ENCODE data around the gene FCN1. TPM values are rescaled to one million over a fixed set of nuclear protein-coding genes. Genes with fewer than 3 reads are reported as not detected.

The FCN1 gene
- total and polyA plus RNA-seq, 3 experiments from 2014 or later, result 1.6 to 2.3 TPM; not detected in 1

- Mint-ChIP-seq H3K27me3 (no peaks in the 10 kb centered on the region), H3K36me3 (no peaks in the 10 kb centered on the region), H3K9me3 (no peaks in the 10 kb centered on the region), H3K27ac (no peak overlapping the region), H3K4me1 (no peaks in the 10 kb centered on the region), H3K4me3 (no peak overlapping the region)
- no peaks in the 10 kb centered on the region for H3K9me3 ChIP-seq (ENCODE audit: low read length)
- no peak overlapping the region for H3K27ac ChIP-seq (ENCODE audit: low read depth, low read length)
- POLR2A ChIA-PET, result no interaction called here
- H3K36me3 ChIP-seq (ENCODE audit: insufficient read depth, low read length), result no peaks in the 10 kb centered on the region
- no peaks in the 10 kb centered on the region for H3K27me3 ChIP-seq (ENCODE audit: insufficient read depth, low read length, poor library complexity, severe bottlenecking)
- H3K4me3 ChIP-seq (ENCODE audit: low read length), result no peak overlapping the region
- H3K4me1 ChIP-seq (ENCODE audit: insufficient read depth, low read length), result no peaks in the 10 kb centered on the region
- CTCF ChIA-PET, result no interaction called here
- DNase-seq, result no peak
Measured at GRCh38 chr9:134948149-134948548, 30.4 kb upstream of the FCN1 start.

GRCh38 chr9:134947265-134947955 lies 29.7 kb upstream of the FCN1 start:
- H3K36me3 ChIP-seq (ENCODE audit: insufficient read depth, low read length), result no peaks in the 10 kb centered on the region
- no peak overlapping the region for H3K27ac ChIP-seq (ENCODE audit: low read depth, low read length)
- H3K4me1 ChIP-seq (ENCODE audit: insufficient read depth, low read length), result no peaks in the 10 kb centered on the region
- no peaks in the 10 kb centered on the region for H3K4me1 Mint-ChIP-seq
- H3K9me3 ChIP-seq (ENCODE audit: low read length), result no peaks in the 10 kb centered on the region
- DNase-seq, result no peak
- H3K4me3 ChIP-seq (ENCODE audit: low read length), result no peak overlapping the region
- H3K27me3 Mint-ChIP-seq, result peaks cover 0 to 2% of the 10 kb centered on the region in 2 donors
- H3K9me3 Mint-ChIP-seq, result no peaks in the 10 kb centered on the region
- H3K4me3 Mint-ChIP-seq, result no peak overlapping the region
- H3K27ac Mint-ChIP-seq, result no peak overlapping the region
- no peaks in the 10 kb centered on the region for H3K36me3 Mint-ChIP-seq
- POLR2A ChIA-PET, result no interaction called here
- CTCF ChIA-PET, result no interaction called here
- no peaks in the 10 kb centered on the region for H3K27me3 ChIP-seq (ENCODE audit: insufficient read depth, low read length, poor library complexity, severe bottlenecking)

- Histone ChIP-seq H3K4me1 (ENCODE audit: insufficient read depth, low read length) (no peaks in the 10 kb centered on the region), H3K4me3 (ENCODE audit: low read length) (no peak overlapping the region), H3K27ac (ENCODE audit: low read depth, low read length) (no peak overlapping the region), H3K27me3 (ENCODE audit: insufficient read depth, low read length, poor library complexity, severe bottlenecking) (no peaks in the 10 kb centered on the region), H3K36me3 (ENCODE audit: insufficient read depth, low read length) (no peaks in the 10 kb centered on the region), H3K9me3 (ENCODE audit: low read length) (no peaks in the 10 kb centered on the region)
- Mint-ChIP-seq H3K9me3 (no peaks in the 10 kb centered on the region), H3K27ac (no peak overlapping the region), H3K27me3 (peaks cover 0 to 2% of the 10 kb centered on the region in 2 donors), H3K36me3 (no peaks in the 10 kb centered on the region), H3K4me1 (no peaks in the 10 kb centered on the region), H3K4me3 (no peak overlapping the region)
- CTCF ChIA-PET, result no interaction called here
- POLR2A ChIA-PET, result no interaction called here
- no peak for DNase-seq
Measured at GRCh38 chr9:134946663-134947062, 29.0 kb upstream of the FCN1 start.

GRCh38 chr9:134945509-134946275 lies 28.0 kb upstream of the FCN1 start:
- Mint-ChIP-seq H3K27ac (no peak overlapping the region), H3K36me3 (no peaks in the 10 kb centered on the region), H3K4me3 (no peak overlapping the region), H3K4me1 (no peaks in the 10 kb centered on the region), H3K9me3 (no peaks in the 10 kb centered on the region), H3K27me3 (peaks cover 0 to 2% of the 10 kb centered on the region in 2 donors)
- Histone ChIP-seq H3K4me3 (ENCODE audit: low read length) (no peak overlapping the region), H3K27ac (ENCODE audit: low read depth, low read length) (no peak overlapping the region), H3K36me3 (ENCODE audit: insufficient read depth, low read length) (no peaks in the 10 kb centered on the region), H3K9me3 (ENCODE audit: low read length) (no peaks in the 10 kb centered on the region), H3K27me3 (ENCODE audit: insufficient read depth, low read length, poor library complexity, severe bottlenecking) (no peaks in the 10 kb centered on the region), H3K4me1 (ENCODE audit: insufficient read depth, low read length) (no peaks in the 10 kb centered on the region)
- CTCF ChIA-PET, result no interaction called here
- POLR2A ChIA-PET, result no interaction called here
- no peak for DNase-seq

- Histone ChIP-seq H3K36me3 (ENCODE audit: insufficient read depth, low read length) (no peaks in the 10 kb centered on the region), H3K27ac (ENCODE audit: low read depth, low read length) (no peak overlapping the region), H3K27me3 (ENCODE audit: insufficient read depth, low read length, poor library complexity, severe bottlenecking) (no peaks in the 10 kb centered on the region), H3K9me3 (ENCODE audit: low read length) (no peaks in the 10 kb centered on the region), H3K4me3 (ENCODE audit: low read length) (no peak overlapping the region), H3K4me1 (ENCODE audit: insufficient read depth, low read length) (no peaks in the 10 kb centered on the region)
- POLR2A ChIA-PET, result no interaction called here
- H3K27me3 Mint-ChIP-seq, result peaks cover 0 to 2% of the 10 kb centered on the region in 2 donors
- CTCF ChIA-PET, result no interaction called here
- no peak overlapping the region for H3K27ac Mint-ChIP-seq
- H3K9me3 Mint-ChIP-seq, result no peaks in the 10 kb centered on the region
- DNase-seq, result no peak
- H3K36me3 Mint-ChIP-seq, result no peaks in the 10 kb centered on the region
- no peak overlapping the region for H3K4me3 Mint-ChIP-seq
- no peaks in the 10 kb centered on the region for H3K4me1 Mint-ChIP-seq
Measured at GRCh38 chr9:134944916-134945315, 27.2 kb upstream of the FCN1 start.

GRCh38 chr9:134944351-134944802 lies 26.7 kb upstream of the FCN1 start:
- ChIA-PET CTCF (no interaction called here), POLR2A (no interaction called here)
- no peaks in the 10 kb centered on the region for H3K9me3 ChIP-seq (ENCODE audit: low read length)
- no peaks in the 10 kb centered on the region for H3K9me3 Mint-ChIP-seq
- H3K4me3 Mint-ChIP-seq, result no peak overlapping the region
- no peak for DNase-seq
- H3K4me3 ChIP-seq (ENCODE audit: low read length), result no peak overlapping the region
- H3K4me1 Mint-ChIP-seq, result no peaks in the 10 kb centered on the region
- H3K27me3 Mint-ChIP-seq, result peaks cover 2 to 3% of the 10 kb centered on the region in 2 donors
- H3K36me3 Mint-ChIP-seq, result no peaks in the 10 kb centered on the region
- H3K36me3 ChIP-seq (ENCODE audit: insufficient read depth, low read length), result no peaks in the 10 kb centered on the region
- H3K27me3 ChIP-seq (ENCODE audit: insufficient read depth, low read length, poor library complexity, severe bottlenecking), result no peaks in the 10 kb centered on the region
- H3K27ac Mint-ChIP-seq, result no peak overlapping the region
- no peaks in the 10 kb centered on the region for H3K4me1 ChIP-seq (ENCODE audit: insufficient read depth, low read length)
- no peak overlapping the region for H3K27ac ChIP-seq (ENCODE audit: low read depth, low read length)

- CTCF ChIA-PET, result no interaction called here
- no peaks in the 10 kb centered on the region for H3K27me3 ChIP-seq (ENCODE audit: insufficient read depth, low read length, poor library complexity, severe bottlenecking)
- DNase-seq, result no peak
- H3K27ac ChIP-seq (ENCODE audit: low read depth, low read length), result no peak overlapping the region
- no peaks in the 10 kb centered on the region for H3K9me3 ChIP-seq (ENCODE audit: low read length)
- POLR2A ChIA-PET, result no interaction called here
- H3K36me3 Mint-ChIP-seq, result no peaks in the 10 kb centered on the region
- H3K4me3 ChIP-seq (ENCODE audit: low read length), result no peak overlapping the region
- no peak overlapping the region for H3K4me3 Mint-ChIP-seq
- H3K36me3 ChIP-seq (ENCODE audit: insufficient read depth, low read length), result no peaks in the 10 kb centered on the region
- peaks cover 2 to 5% of the 10 kb centered on the region in 2 donors for H3K27me3 Mint-ChIP-seq
- no peak overlapping the region for H3K27ac Mint-ChIP-seq
- no peaks in the 10 kb centered on the region for H3K4me1 Mint-ChIP-seq
- no peaks in the 10 kb centered on the region for H3K4me1 ChIP-seq (ENCODE audit: insufficient read depth, low read length)
- H3K9me3 Mint-ChIP-seq, result no peaks in the 10 kb centered on the region
Measured at GRCh38 chr9:134943836-134944235, 26.1 kb upstream of the FCN1 start.

GRCh38 chr9:134943411-134943810 lies 25.7 kb upstream of the FCN1 start:
- Histone ChIP-seq H3K27me3 (ENCODE audit: insufficient read depth, low read length, poor library complexity, severe bottlenecking) (no peaks in the 10 kb centered on the region), H3K4me3 (ENCODE audit: low read length) (no peak overlapping the region), H3K36me3 (ENCODE audit: insufficient read depth, low read length) (no peaks in the 10 kb centered on the region), H3K9me3 (ENCODE audit: low read length) (no peaks in the 10 kb centered on the region), H3K4me1 (ENCODE audit: insufficient read depth, low read length) (no peaks in the 10 kb centered on the region), H3K27ac (ENCODE audit: low read depth, low read length) (no peak overlapping the region)
- no peak for DNase-seq
- Mint-ChIP-seq H3K36me3 (no peaks in the 10 kb centered on the region), H3K27ac (no peak overlapping the region), H3K27me3 (peaks cover 2 to 5% of the 10 kb centered on the region in 2 donors), H3K4me1 (no peaks in the 10 kb centered on the region), H3K4me3 (no peak overlapping the region), H3K9me3 (no peaks in the 10 kb centered on the region)
- ChIA-PET POLR2A (no interaction called here), CTCF (no interaction called here)
